IMR-90 (cell line): ENCODE data around the gene ANO1. TPM values are rescaled to one million over a fixed set of nuclear protein-coding genes. Genes with fewer than 3 reads are reported as not detected.

Experiments
- ATAC-seq: fragments of 200-7000 bp; cut with Tn5 transposase; 2 replicates; pipeline ENCODE4 v1.9.1; 2020; ENCODE audit warnings: low read depth, mild to moderate bottlenecking, moderate library complexity
- BruUV-seq: library from RNA; stranded (reverse); fragments of 400-500 nt; replicated peaks from 2 replicates; lab custom pipeline; 2021; lab: Mats Ljungman, UMichigan
- CTCF ChIA-PET: fragments of 300-600 bp; formaldehyde crosslinking; extraction: SDS; loops from one replicate; lab custom pipeline; 2021; ENCODE audit warnings: antibody characterized with exemption; lab: Yijun Ruan, JAX
- POLR2A ChIA-PET: fragments of 300-600 bp; sonication (Branson Sonifier 250); formaldehyde crosslinking; loops from one replicate; lab custom pipeline; 2022; ENCODE audit warnings: antibody characterized with exemption; ENCODE audit not compliant: unreplicated experiment; lab: Charles Lee
- DNase-seq: peaks from one replicate; pipeline ENCODE4 v3.0.0; 2013
- H2AFZ ChIP-seq: replicated peaks from 2 replicates; pipeline ENCODE3; 2013; ENCODE audit warnings: low read length, mild to moderate bottlenecking; ENCODE audit not compliant: poor library complexity
- H2AK5ac ChIP-seq: 2 replicates; pipeline ENCODE4 v1.6.1; 2013; ENCODE audit warnings: low read depth, low read length, inconsistent platforms
- H2AK9ac ChIP-seq: replicated peaks from 2 replicates; pipeline ENCODE3; 2013; ENCODE audit warnings: mild to moderate bottlenecking, low read depth, low read length, moderate library complexity; ENCODE audit not compliant: poor library complexity
- H2BK120ac ChIP-seq: 2 replicates; pipeline ENCODE4 v1.6.1; 2013; ENCODE audit warnings: low read depth, low read length, inconsistent platforms
- H2BK15ac ChIP-seq: 3 replicates; pipeline ENCODE4 v1.6.1; 2013; ENCODE audit warnings: low read depth, low read length, inconsistent platforms
- H2BK20ac ChIP-seq: 2 replicates; pipeline ENCODE4 v1.6.1; 2013; ENCODE audit warnings: low read depth, mild to moderate bottlenecking, inconsistent platforms, low read length, moderate library complexity
- H2BK5ac ChIP-seq: 2 replicates; pipeline ENCODE4 v1.6.1; 2013; ENCODE audit warnings: mild to moderate bottlenecking, low read depth, low read length, inconsistent platforms; ENCODE audit not compliant: poor library complexity, severe bottlenecking
- H3K14ac ChIP-seq: replicated peaks from 2 replicates; pipeline ENCODE4 v1.6.1; 2013; ENCODE audit warnings: low read depth, low read length, inconsistent platforms
- H3K18ac ChIP-seq: 2 replicates; pipeline ENCODE4 v1.6.1; 2013; ENCODE audit warnings: low read depth, low read length, control low read depth
- H3K23ac ChIP-seq: 2 replicates; pipeline ENCODE4 v1.6.1; 2013; ENCODE audit warnings: low read depth, low read length, inconsistent platforms
- H3K27ac ChIP-seq: 2 replicates; pipeline ENCODE4 v1.5.1; 2013; ENCODE audit warnings: mild to moderate bottlenecking, control low read depth, low read length; ENCODE audit not compliant: insufficient read depth
- H3K27me3 ChIP-seq: 2 replicates; pipeline ENCODE4 v1.6.1; 2013; ENCODE audit warnings: low read length; ENCODE audit not compliant: control insufficient read depth, insufficient read depth
- H3K36me3 ChIP-seq: 2 replicates; pipeline ENCODE4 v1.6.1; 2013; ENCODE audit warnings: low read length, mixed read lengths; ENCODE audit not compliant: control insufficient read depth, insufficient read depth
- H3K4ac ChIP-seq: 2 replicates; pipeline ENCODE4 v1.6.1; 2013; ENCODE audit warnings: low read depth, low read length, inconsistent platforms
- H3K4me1 ChIP-seq: 2 replicates; pipeline ENCODE4 v1.6.1; 2013; ENCODE audit warnings: low read length, mixed read lengths; ENCODE audit not compliant: control insufficient read depth, insufficient read depth
- H3K4me2 ChIP-seq: 2 replicates; pipeline ENCODE4 v1.6.1; 2013; ENCODE audit warnings: low read depth, mild to moderate bottlenecking, control low read depth, low read length, moderate library complexity
- H3K4me3 ChIP-seq: 2 replicates; pipeline ENCODE4 v1.5.1; 2013; ENCODE audit warnings: low read depth, mild to moderate bottlenecking, control low read depth, low read length, moderate library complexity; ENCODE audit not compliant: insufficient read depth
- H3K56ac ChIP-seq: 2 replicates; pipeline ENCODE4 v1.6.1; 2013; ENCODE audit warnings: low read length, inconsistent platforms; ENCODE audit not compliant: insufficient read depth; ENCODE audit errors: extremely low read depth
- H3K79me1 ChIP-seq, 2 experiments: 2 replicates each; pipeline ENCODE4 v1.6.1; 2013; ENCODE audit warnings: low read length in 2 of 2, inconsistent platforms in 1 of 2, low read depth in 1 of 2
- H3K9ac ChIP-seq: 2 replicates; pipeline ENCODE4 v1.6.1; 2013; ENCODE audit warnings: low read depth, low read length, control low read depth
- H3K9me1 ChIP-seq: 2 replicates; pipeline ENCODE4 v1.6.1; 2013; ENCODE audit warnings: low read length, inconsistent platforms; ENCODE audit not compliant: insufficient read depth
- H3K9me3 ChIP-seq: 2 replicates; pipeline ENCODE4 v1.6.1; 2013; ENCODE audit warnings: low read length; ENCODE audit not compliant: control insufficient read depth, insufficient read depth
- H4K20me1 ChIP-seq: 2 replicates; pipeline ENCODE4 v1.6.1; 2013; ENCODE audit warnings: low read length, inconsistent platforms; ENCODE audit not compliant: insufficient read depth
- H4K5ac ChIP-seq: 2 replicates; pipeline ENCODE4 v1.6.1; 2013; ENCODE audit warnings: mild to moderate bottlenecking, low read depth, low read length, control low read depth
- H4K8ac ChIP-seq, 2 experiments: 2 replicates each; pipeline ENCODE4 v1.6.1; 2013; ENCODE audit warnings: low read depth in 2 of 2, low read length in 2 of 2, control low read depth in 1 of 2, inconsistent platforms in 1 of 2
- H4K91ac ChIP-seq: 2 replicates; pipeline ENCODE4 v1.6.1; 2013; ENCODE audit warnings: low read depth, low read length, inconsistent platforms; ENCODE audit not compliant: insufficient read depth
- CEBPB ChIP-seq: IDR thresholded peaks from 2 replicates; pipeline ENCODE4 v1.6.1; 2012; ENCODE audit warnings: low read depth, low read length, improper control_type of control experiment
- CHD1 ChIP-seq: IDR thresholded peaks from 2 replicates; pipeline ENCODE4 v1.6.1; 2012; ENCODE audit warnings: low read depth, low read length, improper control_type of control experiment
- MAFK ChIP-seq: IDR thresholded peaks from 2 replicates; pipeline ENCODE4 v1.6.1; 2012; ENCODE audit warnings: low read depth, low read length, improper control_type of control experiment
- NFE2L2 ChIP-seq: fragments of 150-350 bp; IDR thresholded peaks from 2 replicates; pipeline ENCODE4 v1.6.1; 2016; ENCODE audit warnings: low read depth, mild to moderate bottlenecking, low read length
- POLR2A ChIP-seq: IDR thresholded peaks from 2 replicates; pipeline ENCODE4 v1.6.1; 2012; ENCODE audit warnings: mild to moderate bottlenecking, low read depth, low read length
- RCOR1 ChIP-seq: IDR thresholded peaks from 2 replicates; pipeline ENCODE4 v1.6.1; 2012; ENCODE audit warnings: mild to moderate bottlenecking, low read length, improper control_type of control experiment; ENCODE audit not compliant: insufficient replicate concordance
- SMC3 ChIP-seq: fragments of 150-350 bp; IDR thresholded peaks from 2 replicates; pipeline ENCODE4 v1.6.1; 2016; ENCODE audit warnings: low read depth, mild to moderate bottlenecking, antibody characterized with exemption, low read length, moderate library complexity
- WGBS, 2 experiments: methylation state at CpG; one replicate each; pipeline versions ENCODE4 v1.1.5 to v1.1.7; 2013; ENCODE audit warnings: missing lambda C conversion rate in 2 of 2; ENCODE audit not compliant: insufficient read length in 1 of 2; ENCODE audit errors: extremely low coverage in 2 of 2; 5-methylcytosine and 5-hydroxymethylcytosine counted together
- dilution Hi-C: fragments of 300-500 bp; cut with HindIII; formaldehyde crosslinking; loops from one replicate; pipeline ENCODE4 v1.14.3; 2018; ENCODE audit warnings: low sequenced_read_pairs; ENCODE audit not compliant: unreplicated experiment
- in situ Hi-C: fragments of 300-500 bp; cut with MboI; formaldehyde crosslinking; loops from 3 replicates; pipeline ENCODE4 v1.14.3; 2019; ENCODE audit warnings: low sequenced_read_pairs, inconsistent platforms, mixed read lengths
- intact Hi-C: fragments of 100-400 bp; cut with micrococcal nuclease; formaldehyde crosslinking; loops from 2 replicates; pipeline ENCODE4 v1.10.0; 2022
- polyA plus RNA-seq, 3 experiments: library from polyadenylated mRNA; depleted of rRNA; stranded (reverse); fragments of >200 nt; gene quantifications; 2 replicates each; pipeline ENCODE4 v1.2.3, GENCODE V29; 2012; ENCODE audit warnings: low replicate concordance in 1 of 3
- total RNA-seq: library from RNA; depleted of rRNA; stranded (reverse); fragments of >200 nt; gene quantifications from 2 replicates; pipeline ENCODE4 v1.2.3, GENCODE V29; 2012
- TF ChIP-seq, protein P1 (sequence below): fragments of 150-350 bp; IDR thresholded peaks from 2 replicates; pipeline ENCODE4 v1.6.1; 2017; ENCODE audit warnings: mild to moderate bottlenecking, antibody characterized with exemption, low read length, low read depth

Gene ANO1
- total and polyA plus RNA-seq, 2 of the 4 experiments (the other 2 are of a cell fraction), result 4.1 to 10.7 TPM

DNA sequence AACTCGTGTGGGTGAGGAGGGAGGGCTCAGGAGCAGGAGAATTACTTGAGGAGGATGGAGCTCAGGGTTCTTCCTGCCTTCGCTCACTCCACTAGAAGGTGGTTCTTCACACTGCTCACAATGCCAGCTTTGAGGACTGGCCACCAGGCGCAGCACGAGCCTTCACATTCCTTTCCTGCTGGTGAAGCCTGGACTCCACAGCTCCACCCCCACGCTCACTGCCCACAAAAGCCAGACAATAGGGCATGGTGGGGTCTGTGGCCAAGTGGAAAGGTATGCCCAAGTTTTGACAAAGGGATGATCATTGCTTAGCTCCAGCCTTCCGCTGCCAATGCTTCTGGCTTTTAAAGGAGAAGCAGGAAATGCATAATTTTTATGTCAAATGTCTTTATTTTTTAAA, 67.0 kb downstream of the ANO1 start:
- Histone ChIP-seq H3K27me3 (no peaks in the 10 kb centered on the region), H3K56ac (no peak overlapping the region), H3K4me3 (no peak overlapping the region), H3K4ac (no peak overlapping the region), H3K79me1 (no peaks in the 10 kb centered on the region; a peak in 1 of 4 replicates), H4K8ac (no peak overlapping the region), H2AK5ac (no peak overlapping the region), H2BK5ac (no peak overlapping the region), H4K20me1 (no peaks in the 10 kb centered on the region), H3K4me2 (no peak overlapping the region), H3K4me1 (peaks cover 17% of the 10 kb centered on the region), H3K14ac (no peak overlapping the region), H3K27ac (no peak overlapping the region), H2BK15ac (no peak overlapping the region), H3K9me1 (peaks cover 3% of the 10 kb centered on the region; the same call in 1 of the 2 replicates), H3K9me3 (no peaks in the 10 kb centered on the region), H2AFZ (no peak overlapping the region), H2AK9ac (no peak overlapping the region), H2BK120ac (no peak overlapping the region), H3K18ac (no peak overlapping the region), H4K91ac (no peak overlapping the region), H3K23ac (no peak overlapping the region), H2BK20ac (no peak overlapping the region), H3K9ac (no peak overlapping the region), H4K5ac (no peak overlapping the region), H3K36me3 (no peaks in the 10 kb centered on the region; the same call in 1 of the 2 replicates)
- no TSS peak for BruUV-seq
- no peak for ATAC-seq
- dilution Hi-C loops, result no loop called here
- 60% methylated on average over 1 of the region's 6 CpGs; no CpG with 5 or more reads in 1 of the 2 experiments for WGBS, 2 experiments
- intact Hi-C loops, result no loop called here
- no peak for DNase-seq
- TF ChIP-seq, protein P1, sequence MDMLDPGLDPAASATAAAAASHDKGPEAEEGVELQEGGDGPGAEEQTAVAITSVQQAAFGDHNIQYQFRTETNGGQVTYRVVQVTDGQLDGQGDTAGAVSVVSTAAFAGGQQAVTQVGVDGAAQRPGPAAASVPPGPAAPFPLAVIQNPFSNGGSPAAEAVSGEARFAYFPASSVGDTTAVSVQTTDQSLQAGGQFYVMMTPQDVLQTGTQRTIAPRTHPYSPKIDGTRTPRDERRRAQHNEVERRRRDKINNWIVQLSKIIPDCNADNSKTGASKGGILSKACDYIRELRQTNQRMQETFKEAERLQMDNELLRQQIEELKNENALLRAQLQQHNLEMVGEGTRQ, result no peak
- TF ChIP-seq SMC3 (no peak), MAFK (no peak), NFE2L2 (no peak), RCOR1 (no peak), CEBPB (no peak), POLR2A (no peak), CHD1 (no peak)
- POLR2A ChIA-PET, result no interaction called here
- in situ Hi-C loops, result no loop called here
- CTCF ChIA-PET, result interaction anchor here (0.6 kb wide), 1 partner anchor 1012 kb away, joined by 3 read pairs; no protein-coding TSS in a partner anchor
